Suprapubic skin (tissue), 4 donors: ENCODE data around the gene STIM2. TPM values are rescaled to one million over a fixed set of nuclear protein-coding genes. Genes with fewer than 3 reads are reported as not detected.

Source experiments
- DNase-seq, 2 donors: peaks; one replicate each; pipeline ENCODE4 v3.0.0-alpha.2; 2019; ENCODE audit warnings: low spot score in 2 of 2
- H3K27ac ChIP-seq: fragments of 200-600 bp; sonication (generic); one replicate; pipeline ENCODE4 v1.5.1; 2019
- H3K27me3 ChIP-seq: fragments of 200-600 bp; sonication (generic); one replicate; pipeline ENCODE4 v1.5.1; 2019
- H3K36me3 ChIP-seq: fragments of 200-600 bp; sonication (generic); one replicate; pipeline ENCODE4 v1.5.1; 2019
- H3K4me1 ChIP-seq: fragments of 200-600 bp; sonication (generic); one replicate; pipeline ENCODE4 v1.5.1; 2019
- H3K4me3 ChIP-seq: fragments of 200-600 bp; sonication (generic); one replicate; pipeline ENCODE4 v1.5.1; 2019; ENCODE audit warnings: mild to moderate bottlenecking
- H3K9me3 ChIP-seq: fragments of 200-600 bp; sonication (generic); one replicate; pipeline ENCODE4 v1.5.1; 2019
- CTCF ChIP-seq, 2 donors: fragments of 200-600 bp in 1 of 2; fragments of 450-650 bp in 1 of 2; sonication (generic) in 1 of 2; IDR thresholded peaks; one replicate each; pipeline ENCODE4 v1.5.1; 2016 to 2019; ENCODE audit warnings: antibody characterized with exemption in 2 of 2, mild to moderate bottlenecking in 1 of 2, moderate library complexity in 1 of 2
- EP300 ChIP-seq: sonication (generic); formaldehyde crosslinking; IDR thresholded peaks from one replicate; pipeline ENCODE4 v1.6.1; 2017; ENCODE audit warnings: antibody characterized with exemption
- POLR2A ChIP-seq, 2 donors: fragments of 450-650 bp; IDR thresholded peaks; one replicate each; pipeline ENCODE4 v1.6.1; 2017; ENCODE audit warnings: antibody characterized with exemption in 2 of 2, mild to moderate bottlenecking in 2 of 2, moderate library complexity in 2 of 2
- POLR2AphosphoS5 ChIP-seq, 3 donors: sonication (generic); formaldehyde crosslinking; IDR thresholded peaks; one replicate each; pipeline ENCODE4 v1.6.1; 2017; ENCODE audit warnings: antibody characterized with exemption in 3 of 3
- WGBS: methylation state at CpG from one replicate; pipeline ENCODE4 v1.1.5; 2018; 5-methylcytosine and 5-hydroxymethylcytosine counted together
- total RNA-seq, 4 donors: library from RNA; depleted of rRNA; stranded (reverse); fragments of >200 nt; gene quantifications; one replicate each; pipeline ENCODE4 v1.1.0, GENCODE V29; 2016

Gene STIM2
- total RNA-seq, 4 donors from 2014 or later = 20.2 to 37.3 (median 27.5) TPM

- Histone ChIP-seq H3K27ac (no peak overlapping the region), H3K9me3 (no peaks in the 10 kb centered on the region), H3K36me3 (peaks cover 28% of the 10 kb centered on the region), H3K4me1 (no peaks in the 10 kb centered on the region), H3K27me3 (no peaks in the 10 kb centered on the region), H3K4me3 (no peak overlapping the region)
- DNase-seq = no peak
- WGBS = 92% methylated on average over 1 of the region's 1 CpG
- TF ChIP-seq POLR2A (IDR thresholded peaks at IDR 0.05) = no peak
- no peak for TF ChIP-seq POLR2AphosphoS5 (IDR thresholded peaks at IDR 0.05)
These were observed 158.3 kb downstream of the STIM2 start for GRCh38 chr4:27018910-27019309.

GRCh38 chr4:27019766-27020165 lies 159.1 kb downstream of the STIM2 start:
- Histone ChIP-seq H3K4me1 (no peaks in the 10 kb centered on the region), H3K27me3 (no peaks in the 10 kb centered on the region), H3K4me3 (no peak overlapping the region), H3K36me3 (peaks cover 28% of the 10 kb centered on the region), H3K27ac (no peak overlapping the region), H3K9me3 (no peaks in the 10 kb centered on the region)
- 98% methylated on average over 1 of the region's 1 CpG for WGBS
- DNase-seq = no peak
- TF ChIP-seq POLR2AphosphoS5 (IDR thresholded peaks at IDR 0.05) = no peak
- no peak for TF ChIP-seq CTCF (IDR thresholded peaks at IDR 0.05)
- TF ChIP-seq POLR2A (IDR thresholded peaks at IDR 0.05) = no peak
- no peak for TF ChIP-seq EP300

- TF ChIP-seq EP300 (no peak), POLR2AphosphoS5 (IDR thresholded peaks at IDR 0.05) (no peak), POLR2A (IDR thresholded peaks at IDR 0.05) (no peak), CTCF (IDR thresholded peaks at IDR 0.05) (no peak)
- 97% methylated on average over 4 of the region's 4 CpGs for WGBS
- no peaks in the 10 kb centered on the region for H3K27me3 ChIP-seq
- peaks cover 28% of the 10 kb centered on the region for H3K36me3 ChIP-seq
- no peak overlapping the region for H3K4me3 ChIP-seq
- no peaks in the 10 kb centered on the region for H3K4me1 ChIP-seq
- H3K9me3 ChIP-seq = no peaks in the 10 kb centered on the region
- DNase-seq = no peak
- no peak overlapping the region for H3K27ac ChIP-seq
These were observed 159.6 kb downstream of the STIM2 start for GRCh38 chr4:27020203-27020602.

GRCh38 chr4:27020603-27021002 lies 160.0 kb downstream of the STIM2 start:
- Histone ChIP-seq H3K4me3 (no peak overlapping the region), H3K27ac (no peak overlapping the region), H3K36me3 (peaks cover 28% of the 10 kb centered on the region), H3K4me1 (no peaks in the 10 kb centered on the region), H3K9me3 (no peaks in the 10 kb centered on the region), H3K27me3 (no peaks in the 10 kb centered on the region)
- no peak for DNase-seq
- TF ChIP-seq EP300 = no peak
- TF ChIP-seq POLR2AphosphoS5 (IDR thresholded peaks at IDR 0.05) = no peak
- no peak for TF ChIP-seq POLR2A (IDR thresholded peaks at IDR 0.05)
- TF ChIP-seq CTCF (IDR thresholded peaks at IDR 0.05) = no peak

GRCh38 chr4:27022963-27023362 lies 162.3 kb downstream of the STIM2 start:
- Histone ChIP-seq H3K9me3 (no peaks in the 10 kb centered on the region), H3K36me3 (peaks cover 23% of the 10 kb centered on the region), H3K4me1 (no peaks in the 10 kb centered on the region), H3K27ac (no peak overlapping the region), H3K27me3 (no peaks in the 10 kb centered on the region), H3K4me3 (no peak overlapping the region)
- TF ChIP-seq CTCF (IDR thresholded peaks at IDR 0.05) (no peak), EP300 (no peak), POLR2AphosphoS5 (IDR thresholded peaks at IDR 0.05) (no peak), POLR2A (IDR thresholded peaks at IDR 0.05) (no peak)
- WGBS = 64% methylated on average over 3 of the region's 3 CpGs
- DNase-seq = no peak

- Histone ChIP-seq H3K27me3 (no peaks in the 10 kb centered on the region), H3K27ac (no peak overlapping the region), H3K9me3 (no peaks in the 10 kb centered on the region), H3K36me3 (peaks cover 19% of the 10 kb centered on the region), H3K4me3 (no peak overlapping the region), H3K4me1 (no peaks in the 10 kb centered on the region)
- 80% methylated on average over 4 of the region's 4 CpGs for WGBS
- TF ChIP-seq POLR2A (IDR thresholded peaks at IDR 0.05) = no peak
- no peak for TF ChIP-seq EP300
- no peak for TF ChIP-seq CTCF (IDR thresholded peaks at IDR 0.05)
- TF ChIP-seq POLR2AphosphoS5 (IDR thresholded peaks at IDR 0.05) = no peak
- no peak for DNase-seq
These were observed 162.7 kb downstream of the STIM2 start for GRCh38 chr4:27023366-27023765.
